Measurements from ENCODE around the gene NOC2L. TPM values are rescaled to one million over a fixed set of nuclear protein-coding genes. Genes with fewer than 3 reads are reported as not detected.
A peak's percentile ranks its signal among the peaks of the same experiment; 100 is the strongest.

The NOC2L gene
- total RNA-seq, 1 experiment from 2014 or later: 130 TPM

- no peak overlapping the region for H3K23ac ChIP-seq (ENCODE audit: insufficient read length, low read depth, low read length)
- H3K56ac ChIP-seq (ENCODE audit: insufficient read length, low read depth, low read length): no peak overlapping the region
- no peak overlapping the region for H3K27ac ChIP-seq (ENCODE audit: insufficient read length, low read depth, low read length)
- no peak overlapping the region for H2BK15ac ChIP-seq (ENCODE audit: low read depth, low read length)
- H3K4ac ChIP-seq (ENCODE audit: low read depth, low read length): no peak overlapping the region
- no peak overlapping the region for H2BK12ac ChIP-seq (ENCODE audit: insufficient read length, low read depth, low read length)
- no peak overlapping the region for H3K9ac ChIP-seq (ENCODE audit: extremely low read depth, insufficient read length, low read length)
- no peaks in the 10 kb centered on the region for H3K9me3 ChIP-seq (ENCODE audit: control insufficient read depth, low read depth, low read length)
- no peaks in the 10 kb centered on the region for H3K4me1 ChIP-seq (ENCODE audit: insufficient read depth, low read length)
- no peak for DNase-seq
- peaks cover 6% of the 10 kb centered on the region for H3K23me2 ChIP-seq (ENCODE audit: insufficient read length, low read depth, low read length, poor library complexity, severe bottlenecking)
- no peak overlapping the region for H2BK120ac ChIP-seq (ENCODE audit: low read depth, low read length, poor library complexity, severe bottlenecking)
- H2AK5ac ChIP-seq (ENCODE audit: insufficient read length, low read length): no peak overlapping the region
- H3K14ac ChIP-seq (ENCODE audit: insufficient read depth, low read length): no peak overlapping the region
- H3K27me3 Mint-ChIP-seq (ENCODE audit: low read depth): peaks cover 30% of the 10 kb centered on the region
- TF ChIP-seq CTCF (conservative IDR thresholded peaks at IDR 0.05): no peak
- no peak overlapping the region for H2BK5ac ChIP-seq (ENCODE audit: insufficient read length, low read length)
- H3K4me2 ChIP-seq (ENCODE audit: insufficient read depth, insufficient read length, low read length): no peak overlapping the region
- H4K20me1 ChIP-seq (ENCODE audit: control insufficient read depth, insufficient read depth, insufficient read length): no peaks in the 10 kb centered on the region
- H3K27me3 ChIP-seq (ENCODE audit: insufficient read depth, low read length): peaks cover 22% of the 10 kb centered on the region
- no peak overlapping the region for H3K18ac ChIP-seq (ENCODE audit: insufficient read length, low read depth, low read length)
- H3K9me3 Mint-ChIP-seq: no peaks in the 10 kb centered on the region
- H4K5ac ChIP-seq (ENCODE audit: insufficient read length, low read depth, low read length): no peak overlapping the region
- peaks cover 17 to 49% (median 38%) of the 10 kb centered on the region in 3 experiments; a peak in 6 of 7 replicates for H3K36me3 Mint-ChIP-seq (ENCODE audit: insufficient read depth in 1 of 3, low read depth in 3 of 3)
- no CpG with 5 or more reads among the region's 28 CpGs for WGBS (ENCODE audit: extremely low coverage, insufficient read length, low lambda C conversion rate)
- no peak overlapping the region for H4K91ac ChIP-seq (ENCODE audit: insufficient read length, low read depth, low read length)
- no peak overlapping the region for H2AFZ ChIP-seq (ENCODE audit: low read length)
- H2BK20ac ChIP-seq (ENCODE audit: low read depth, low read length, poor library complexity, severe bottlenecking): no peak overlapping the region
- H3K4me3 Mint-ChIP-seq: peak overlapping the region; percentile 17 to 19; a peak in 1 of 5 replicates
- no peak overlapping the region; a peak in 1 of 7 replicates for H3K27ac Mint-ChIP-seq
- no peaks in the 10 kb centered on the region for H3K79me1 ChIP-seq (ENCODE audit: insufficient read depth, low read depth, low read length, poor library complexity, severe bottlenecking)
- H3K4me1 Mint-ChIP-seq: peaks cover 0 to 18% of the 10 kb centered on the region in 2 experiments; a peak in 2 of 4 replicates
- no peak overlapping the region for H3T11ph ChIP-seq (ENCODE audit: low read length)
- H3K79me2 ChIP-seq (ENCODE audit: insufficient read depth, low read length): no peaks in the 10 kb centered on the region
- no peak overlapping the region for H4K8ac ChIP-seq (replicated peaks; ENCODE audit: insufficient read length, low read depth, low read length)
Observed at GRCh38 chr1:944341-945325, 14.4 kb downstream of the NOC2L start.

Data from H9 (cell line).